ENCODE measurements around the gene DNAJB5.

- TF ChIP-seq CTCF (IDR thresholded peaks at IDR 0.05; ENCODE audit: poor library complexity, severe bottlenecking) (no peak), POLR2AphosphoS5 (IDR thresholded peaks at IDR 0.05) (no peak), TAF1 (IDR thresholded peaks at IDR 0.05; ENCODE audit: low read depth) (no peak), EZH2 (IDR thresholded peaks at IDR 0.05; ENCODE audit: borderline replicate concordance, insufficient read depth, low read length, poor library complexity, severe bottlenecking) (no peak), REST (IDR thresholded peaks at IDR 0.05; ENCODE audit: borderline replicate concordance) (no peak), SMC3 (conservative IDR thresholded peaks at IDR 0.05; ENCODE audit: poor library complexity) (no peak), MXI1 (conservative IDR thresholded peaks at IDR 0.05; ENCODE audit: poor library complexity, severe bottlenecking) (no peak), RAD21 (conservative IDR thresholded peaks at IDR 0.05) (no peak)
Observed at GRCh38 chr9:34999576-34999975, 10.0 kb downstream of the DNAJB5 start.

Data from neural cell (in vitro differentiated cells).